WTC11 (cell line): Measurements from ENCODE around the gene CSNK2B. TPM values are rescaled to one million over a fixed set of nuclear protein-coding genes. Genes with fewer than 3 reads are reported as not detected.

Experiments used
- ATAC-seq: fragments of 200-7000 bp; cut with Tn5 transposase; 2 replicates; pipeline ENCODE4 v1.10.0; 2021; ENCODE audit warnings: mild to moderate bottlenecking, moderate library complexity
- CTCF ChIA-PET: fragments of 300-600 bp; sonication (Branson Sonifier 250); formaldehyde crosslinking; loops from one replicate; lab custom pipeline; 2021; ENCODE audit warnings: antibody characterized with exemption; lab: Charles Lee
- POLR2A ChIA-PET: fragments of 350-600 bp; sonication (Branson Sonifier 250); formaldehyde crosslinking; loops from one replicate; lab custom pipeline; 2021; ENCODE audit warnings: antibody characterized with exemption; lab: Charles Lee
- DNase-seq: peaks from one replicate; pipeline ENCODE4 v3.0.0; 2021; ENCODE audit warnings: low spot score
- H3K27ac Mint-ChIP-seq: 2 replicates; pipeline ENCODE4 v1.8.0; 2021; ENCODE audit warnings: mixed read lengths
- H3K27me3 Mint-ChIP-seq: 2 replicates; pipeline ENCODE4 v1.8.0; 2021; ENCODE audit warnings: low read depth, mild to moderate bottlenecking, moderate library complexity, mixed read lengths
- H3K36me3 Mint-ChIP-seq: 2 replicates; pipeline ENCODE4 v1.8.0; 2021; ENCODE audit warnings: mixed read lengths
- H3K4me1 Mint-ChIP-seq: 2 replicates; pipeline ENCODE4 v1.8.0; 2022; ENCODE audit warnings: mixed read lengths
- H3K4me3 Mint-ChIP-seq: 2 replicates; pipeline ENCODE4 v1.8.0; 2021; ENCODE audit warnings: mild to moderate bottlenecking, moderate library complexity, mixed read lengths
- H3K9me3 Mint-ChIP-seq: 2 replicates; pipeline ENCODE4 v1.8.0; 2021; ENCODE audit warnings: mixed read lengths
- CDX4 ChIP-seq: fragments of 250-450 bp; sonication (Bioruptor Pico); IDR thresholded peaks from 2 replicates; pipeline ENCODE4 v1.9.0; 2021; ENCODE audit warnings: moderate library complexity, mild to moderate bottlenecking, inconsistent platforms, borderline replicate concordance
- ELF4 ChIP-seq: sonication (generic); formaldehyde crosslinking; IDR thresholded peaks from 2 replicates; pipeline ENCODE4 v1.8.1; 2022; ENCODE audit warnings: low read depth, mild to moderate bottlenecking, moderate library complexity, missing genetic modification reagents
- FOXK1 ChIP-seq: sonication (generic); formaldehyde crosslinking; IDR thresholded peaks from 2 replicates; pipeline ENCODE4 v1.8.0; 2022; ENCODE audit warnings: mild to moderate bottlenecking, moderate library complexity, missing genetic modification reagents
- IRF2 ChIP-seq: sonication (generic); formaldehyde crosslinking; IDR thresholded peaks from 2 replicates; pipeline ENCODE4 v1.8.0; 2022; ENCODE audit warnings: low read depth, missing genetic modification reagents, borderline replicate concordance
- RORB ChIP-seq: fragments of 250-450 bp; sonication (Bioruptor Pico); IDR thresholded peaks from 2 replicates; pipeline ENCODE4 v1.9.0; 2021; ENCODE audit warnings: mild to moderate bottlenecking
- SMAD3 ChIP-seq: sonication (generic); formaldehyde crosslinking; IDR thresholded peaks from 2 replicates; pipeline ENCODE4 v1.8.0; 2022; ENCODE audit warnings: missing genetic modification reagents, mild to moderate bottlenecking, borderline replicate concordance
- SOX15 ChIP-seq: fragments of 250-450 bp; sonication (Bioruptor Pico); IDR thresholded peaks from 2 replicates; pipeline ENCODE4 v1.9.0; 2021; ENCODE audit warnings: mild to moderate bottlenecking
- TCF7 ChIP-seq: sonication (generic); formaldehyde crosslinking; IDR thresholded peaks from 2 replicates; pipeline ENCODE4 v1.8.0; 2022; ENCODE audit warnings: mild to moderate bottlenecking, low read depth, missing genetic modification reagents, moderate library complexity
- TP53 ChIP-seq: sonication (generic); formaldehyde crosslinking; IDR thresholded peaks from 2 replicates; pipeline ENCODE4 v1.8.1; 2023; ENCODE audit warnings: mild to moderate bottlenecking, missing genetic modification reagents
- ZMAT4 ChIP-seq: fragments of 250-450 bp; sonication (Bioruptor Pico); IDR thresholded peaks from 2 replicates; pipeline ENCODE4 v1.9.0; 2021; ENCODE audit warnings: mild to moderate bottlenecking
- ZNF138 ChIP-seq: sonication (generic); formaldehyde crosslinking; conservative IDR thresholded peaks from 2 replicates; pipeline ENCODE4 v1.8.1; 2022; ENCODE audit warnings: mild to moderate bottlenecking, moderate library complexity, missing genetic modification reagents
- ZSCAN18 ChIP-seq: fragments of 250-450 bp; sonication (Bioruptor Pico); IDR thresholded peaks from 2 replicates; pipeline ENCODE4 v2.1.2; 2022; ENCODE audit warnings: mild to moderate bottlenecking, moderate library complexity
- total RNA-seq: library from RNA; stranded (reverse); gene quantifications from 3 replicates; pipeline ENCODE4 v1.2.3, GENCODE V29; 2021
- TF ChIP-seq, protein P1 (sequence below): sonication (generic); formaldehyde crosslinking; IDR thresholded peaks from 2 replicates; pipeline ENCODE4 v1.8.0; 2022; ENCODE audit warnings: mild to moderate bottlenecking, missing genetic modification reagents
- TF ChIP-seq, protein P2 (sequence below): sonication (generic); formaldehyde crosslinking; IDR thresholded peaks from 2 replicates; pipeline ENCODE4 v1.8.1; 2022; ENCODE audit warnings: missing genetic modification reagents, borderline replicate concordance

CSNK2B gene
- total RNA-seq, 1 experiment from 2014 or later, result 183 TPM

DNA sequence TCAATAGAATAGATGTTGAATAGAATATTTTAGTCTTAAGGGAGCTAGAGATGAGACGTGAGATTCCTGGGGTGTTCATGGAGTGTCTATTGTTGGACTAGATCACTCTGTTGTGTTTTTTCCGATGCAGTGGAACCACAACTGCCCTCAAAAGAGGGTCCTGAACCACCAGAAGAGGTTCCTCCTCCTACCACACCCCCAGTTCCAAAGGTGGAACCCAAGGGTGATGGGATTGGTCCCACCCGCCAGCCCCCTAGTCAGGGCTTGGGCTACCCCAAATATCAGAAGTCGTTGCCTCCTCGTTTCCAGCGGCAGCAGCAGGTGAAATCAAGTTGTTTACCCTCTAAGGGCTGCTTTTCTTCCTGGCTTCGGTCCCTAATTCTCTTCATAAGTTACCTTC lies 36.9 kb upstream of the CSNK2B start:
- Mint-ChIP-seq H3K27me3 (no peaks in the 10 kb centered on the region; the same call in 1 of the 2 replicates), H3K36me3 (peaks cover 91% of the 10 kb centered on the region), H3K4me3 (no peak overlapping the region), H3K27ac (no peak overlapping the region), H3K4me1 (no peaks in the 10 kb centered on the region), H3K9me3 (no peaks in the 10 kb centered on the region)
- POLR2A ChIA-PET, result interaction anchor here (1.0 to 1.1 kb wide), 2 partner anchors 9 to 23 kb away, joined by 3 to 4 read pairs; no protein-coding TSS in a partner anchor
- no peak for TF ChIP-seq CDX4
- no peak for TF ChIP-seq TCF7
- no peak for TF ChIP-seq RORB (CRISPR knock-in tag)
- no peak for TF ChIP-seq TP53 (CRISPR knock-in tag)
- TF ChIP-seq ZMAT4 (CRISPR knock-in tag), result no peak
- TF ChIP-seq, protein P1, sequence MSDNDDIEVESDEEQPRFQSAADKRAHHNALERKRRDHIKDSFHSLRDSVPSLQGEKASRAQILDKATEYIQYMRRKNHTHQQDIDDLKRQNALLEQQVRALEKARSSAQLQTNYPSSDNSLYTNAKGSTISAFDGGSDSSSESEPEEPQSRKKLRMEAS (CRISPR knock-in tag), result no peak
- no peak for TF ChIP-seq IRF2 (CRISPR knock-in tag)
- no peak for TF ChIP-seq SMAD3 (CRISPR knock-in tag)
- TF ChIP-seq ELF4 (CRISPR knock-in tag), result no peak
- no peak for TF ChIP-seq ZSCAN18
- DNase-seq, result no peak
- CTCF ChIA-PET, result no interaction called here
- no peak for ATAC-seq

DNA sequence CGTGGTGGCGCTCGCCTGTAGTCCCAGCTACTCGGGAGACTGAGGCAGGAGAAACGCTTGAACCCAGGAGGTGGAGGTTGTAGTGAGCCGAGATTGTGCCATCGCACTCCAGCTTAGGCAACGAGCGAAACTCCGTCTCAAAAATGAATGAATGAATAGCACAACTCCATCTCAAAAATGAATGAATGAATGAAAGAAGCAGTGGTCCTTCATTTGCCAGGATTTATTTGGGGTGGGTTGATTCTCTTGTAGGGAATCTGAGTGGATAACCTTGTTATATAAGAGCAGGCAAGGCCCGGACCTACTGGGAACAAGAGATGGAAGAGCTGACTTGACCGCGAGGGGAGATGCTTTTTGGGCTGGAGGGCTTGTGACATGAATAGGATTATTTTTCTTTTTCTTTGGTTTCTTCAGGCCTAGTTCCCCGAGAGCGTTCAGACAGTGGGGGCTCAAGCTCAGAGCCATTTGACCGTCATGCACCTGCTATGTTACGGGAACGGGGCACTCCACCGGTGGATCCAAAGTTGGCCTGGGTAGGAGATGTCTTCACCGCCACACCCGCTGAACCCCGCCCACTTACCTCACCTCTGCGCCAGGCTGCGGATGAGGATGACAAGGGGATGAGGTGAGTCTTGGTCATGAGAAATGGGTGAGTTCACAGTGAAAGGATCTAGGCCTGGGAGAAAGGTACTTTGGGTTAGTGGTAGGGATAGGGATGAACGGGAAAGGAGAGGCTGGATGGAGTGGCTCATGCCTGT lies 35.5 kb upstream of the CSNK2B start:
- Mint-ChIP-seq H3K9me3 (no peaks in the 10 kb centered on the region), H3K27me3 (no peaks in the 10 kb centered on the region; the same call in 1 of the 2 replicates), H3K36me3 (peaks cover 91% of the 10 kb centered on the region), H3K27ac (peak overlapping the region; percentile 60), H3K4me3 (no peak overlapping the region), H3K4me1 (no peaks in the 10 kb centered on the region)
- no peak for DNase-seq
- ChIA-PET POLR2A (no interaction called here), CTCF (no interaction called here)
- ATAC-seq, result no peak
- TF ChIP-seq SOX15 (CRISPR knock-in tag) (no peak), FOXK1 (CRISPR knock-in tag) (no peak)

GRCh38 chr6:31631209-31631608 lies 34.7 kb upstream of the CSNK2B start:
- no peak for ATAC-seq
- ChIA-PET CTCF (no interaction called here), POLR2A (no interaction called here)
- H3K27me3 Mint-ChIP-seq, result no peaks in the 10 kb centered on the region; the same call in 1 of the 2 replicates
- H3K27ac Mint-ChIP-seq, result no peak overlapping the region
- TF ChIP-seq, protein P2, sequence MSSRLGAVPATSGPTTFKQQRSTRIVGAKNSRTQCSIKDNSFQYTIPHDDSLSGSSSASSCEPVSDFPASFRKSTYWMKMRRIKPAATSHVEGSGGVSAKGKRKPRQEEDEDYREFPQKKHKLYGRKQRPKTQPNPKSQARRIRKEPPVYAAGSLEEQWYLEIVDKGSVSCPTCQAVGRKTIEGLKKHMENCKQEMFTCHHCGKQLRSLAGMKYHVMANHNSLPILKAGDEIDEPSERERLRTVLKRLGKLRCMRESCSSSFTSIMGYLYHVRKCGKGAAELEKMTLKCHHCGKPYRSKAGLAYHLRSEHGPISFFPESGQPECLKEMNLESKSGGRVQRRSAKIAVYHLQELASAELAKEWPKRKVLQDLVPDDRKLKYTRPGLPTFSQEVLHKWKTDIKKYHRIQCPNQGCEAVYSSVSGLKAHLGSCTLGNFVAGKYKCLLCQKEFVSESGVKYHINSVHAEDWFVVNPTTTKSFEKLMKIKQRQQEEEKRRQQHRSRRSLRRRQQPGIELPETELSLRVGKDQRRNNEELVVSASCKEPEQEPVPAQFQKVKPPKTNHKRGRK (CRISPR knock-in tag), result no peak
- H3K4me3 Mint-ChIP-seq, result no peak overlapping the region
- no peaks in the 10 kb centered on the region for H3K9me3 Mint-ChIP-seq
- H3K36me3 Mint-ChIP-seq, result peaks cover 91% of the 10 kb centered on the region
- DNase-seq, result no peak
- H3K4me1 Mint-ChIP-seq, result no peaks in the 10 kb centered on the region

GRCh38 chr6:31631681-31632278 lies 34.1 kb upstream of the CSNK2B start:
- ATAC-seq, result no peak; the same call in 1 of the 2 replicates
- TF ChIP-seq ZNF138 (CRISPR knock-in tag), result no peak
- TF ChIP-seq, all 79 proteins: peak for 0
- POLR2A ChIA-PET, result no interaction called here

More at GRCh38 chr6:31631681-31632278, 34.1 kb upstream of the CSNK2B start:
- Mint-ChIP-seq H3K4me3 (no peak overlapping the region), H3K27me3 (no peaks in the 10 kb centered on the region; the same call in 1 of the 2 replicates), H3K36me3 (peaks cover 91% of the 10 kb centered on the region), H3K27ac (peak overlapping the region; percentile 82), H3K4me1 (no peaks in the 10 kb centered on the region), H3K9me3 (no peaks in the 10 kb centered on the region)
- DNase-seq, result no peak
- CTCF ChIA-PET, result no interaction called here
